ENCODE results near the gene PRDX5. TPM values are rescaled to one million over a fixed set of nuclear protein-coding genes. Genes with fewer than 3 reads are reported as not detected.

PRDX5 gene
- total and polyA plus RNA-seq, 9 of the 15 experiments (the other 6 are each of a cell fraction or from before 2014, with no cell fraction given) = 40.8 to 327 (median 204) TPM

DNA sequence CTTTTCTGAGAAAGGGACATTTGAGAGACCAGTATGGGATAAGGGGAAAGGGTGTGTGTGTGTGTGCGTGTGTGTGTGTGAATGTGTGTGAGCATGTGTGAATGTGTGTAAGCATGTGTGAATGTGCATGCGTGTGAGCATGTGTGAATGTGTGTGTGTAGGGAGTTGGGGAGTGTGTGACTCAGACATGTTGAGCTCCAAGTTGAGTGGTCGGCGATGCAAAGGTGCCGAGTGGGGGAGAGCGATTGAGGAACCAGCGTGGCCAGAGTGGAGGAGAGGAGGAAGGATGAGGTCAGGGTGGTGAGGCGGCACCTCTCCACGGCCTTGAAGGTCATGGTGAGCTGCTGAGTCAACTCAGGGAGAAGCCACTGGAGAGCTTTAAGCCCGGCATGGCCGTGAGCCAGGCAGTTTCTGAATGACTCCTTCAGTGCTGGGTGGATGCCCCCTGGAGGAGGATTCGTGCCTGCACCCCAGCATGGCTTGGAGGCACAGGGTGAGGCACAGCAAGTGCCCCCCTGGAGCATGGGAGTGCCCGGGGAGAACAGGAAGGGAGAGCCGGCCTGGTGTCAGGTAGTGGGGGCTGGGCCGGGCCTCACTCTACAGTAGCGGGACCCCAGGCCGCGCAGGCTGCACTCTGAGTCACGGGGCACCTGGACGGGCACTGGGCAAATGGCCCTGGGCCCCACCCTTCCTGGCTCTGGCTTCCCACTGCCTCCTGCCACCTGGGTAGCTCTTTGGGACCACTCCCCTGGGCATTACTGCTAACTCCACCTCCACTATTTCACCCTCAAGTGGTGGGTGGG lies 13.8 kb downstream of the PRDX5 start (continued):
- peak; percentile 55 for TF ChIP-seq RBFOX2 (IDR thresholded peaks at IDR 0.05; ENCODE audit: low read depth, low read length)
- no peak for TF ChIP-seq ZNF785 (CRISPR knock-in tag; IDR thresholded peaks at IDR 0.05)
- TF ChIP-seq, protein P1, sequence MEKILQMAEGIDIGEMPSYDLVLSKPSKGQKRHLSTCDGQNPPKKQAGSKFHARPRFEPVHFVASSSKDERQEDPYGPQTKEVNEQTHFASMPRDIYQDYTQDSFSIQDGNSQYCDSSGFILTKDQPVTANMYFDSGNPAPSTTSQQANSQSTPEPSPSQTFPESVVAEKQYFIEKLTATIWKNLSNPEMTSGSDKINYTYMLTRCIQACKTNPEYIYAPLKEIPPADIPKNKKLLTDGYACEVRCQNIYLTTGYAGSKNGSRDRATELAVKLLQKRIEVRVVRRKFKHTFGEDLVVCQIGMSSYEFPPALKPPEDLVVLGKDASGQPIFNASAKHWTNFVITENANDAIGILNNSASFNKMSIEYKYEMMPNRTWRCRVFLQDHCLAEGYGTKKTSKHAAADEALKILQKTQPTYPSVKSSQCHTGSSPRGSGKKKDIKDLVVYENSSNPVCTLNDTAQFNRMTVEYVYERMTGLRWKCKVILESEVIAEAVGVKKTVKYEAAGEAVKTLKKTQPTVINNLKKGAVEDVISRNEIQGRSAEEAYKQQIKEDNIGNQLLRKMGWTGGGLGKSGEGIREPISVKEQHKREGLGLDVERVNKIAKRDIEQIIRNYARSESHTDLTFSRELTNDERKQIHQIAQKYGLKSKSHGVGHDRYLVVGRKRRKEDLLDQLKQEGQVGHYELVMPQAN (IDR thresholded peaks at IDR 0.05; ENCODE audit: borderline replicate concordance) = peak; percentile 84; the same call in 1 of the 2 replicates
- no peak for TF ChIP-seq ZNF165 (CRISPR knock-in tag; IDR thresholded peaks at IDR 0.05; ENCODE audit: borderline replicate concordance)
- TF ChIP-seq CREM (IDR thresholded peaks at IDR 0.05; ENCODE audit: low read depth) = peak; percentile 69
- no peak; the same call in 1 of the 2 replicates for TF ChIP-seq TRIM28 (IDR thresholded peaks at IDR 0.05)
- no peak for TF ChIP-seq ZNF384 (IDR thresholded peaks at IDR 0.05; ENCODE audit: low read depth, low read length)
- TF ChIP-seq THRAP3 (IDR thresholded peaks at IDR 0.05; ENCODE audit: borderline replicate concordance) = peak; percentile 90
- TF ChIP-seq, protein P2, sequence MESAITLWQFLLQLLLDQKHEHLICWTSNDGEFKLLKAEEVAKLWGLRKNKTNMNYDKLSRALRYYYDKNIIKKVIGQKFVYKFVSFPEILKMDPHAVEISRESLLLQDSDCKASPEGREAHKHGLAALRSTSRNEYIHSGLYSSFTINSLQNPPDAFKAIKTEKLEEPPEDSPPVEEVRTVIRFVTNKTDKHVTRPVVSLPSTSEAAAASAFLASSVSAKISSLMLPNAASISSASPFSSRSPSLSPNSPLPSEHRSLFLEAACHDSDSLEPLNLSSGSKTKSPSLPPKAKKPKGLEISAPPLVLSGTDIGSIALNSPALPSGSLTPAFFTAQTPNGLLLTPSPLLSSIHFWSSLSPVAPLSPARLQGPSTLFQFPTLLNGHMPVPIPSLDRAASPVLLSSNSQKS (CRISPR knock-in tag; IDR thresholded peaks at IDR 0.05) = no peak
- TF ChIP-seq MEIS2 (IDR thresholded peaks at IDR 0.05; ENCODE audit: partially characterized antibody) = peak; percentile 1
- no peak for TF ChIP-seq TGIF2 (CRISPR knock-in tag; IDR thresholded peaks at IDR 0.05)
- no peak for TF ChIP-seq ZNF436 (CRISPR knock-in tag; IDR thresholded peaks at IDR 0.05)
- TF ChIP-seq HMGN3 (IDR thresholded peaks at IDR 0.05; ENCODE audit: borderline replicate concordance, extremely low read depth, insufficient read length, low read depth, low read length) = peak; percentile 33
- TF ChIP-seq, protein P3, sequence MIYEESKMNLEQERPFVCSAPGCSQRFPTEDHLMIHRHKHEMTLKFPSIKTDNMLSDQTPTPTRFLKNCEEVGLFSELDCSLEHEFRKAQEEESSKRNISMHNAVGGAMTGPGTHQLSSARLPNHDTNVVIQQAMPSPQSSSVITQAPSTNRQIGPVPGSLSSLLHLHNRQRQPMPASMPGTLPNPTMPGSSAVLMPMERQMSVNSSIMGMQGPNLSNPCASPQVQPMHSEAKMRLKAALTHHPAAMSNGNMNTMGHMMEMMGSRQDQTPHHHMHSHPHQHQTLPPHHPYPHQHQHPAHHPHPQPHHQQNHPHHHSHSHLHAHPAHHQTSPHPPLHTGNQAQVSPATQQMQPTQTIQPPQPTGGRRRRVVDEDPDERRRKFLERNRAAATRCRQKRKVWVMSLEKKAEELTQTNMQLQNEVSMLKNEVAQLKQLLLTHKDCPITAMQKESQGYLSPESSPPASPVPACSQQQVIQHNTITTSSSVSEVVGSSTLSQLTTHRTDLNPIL (CRISPR knock-in tag; IDR thresholded peaks at IDR 0.05) = no peak
- no peak for TF ChIP-seq ZNF507 (tag; conservative IDR thresholded peaks at IDR 0.05)
- TF ChIP-seq NR1H2 (CRISPR knock-in tag; IDR thresholded peaks at IDR 0.05) = no peak
- TF ChIP-seq U2AF2 (optimal IDR thresholded peaks at IDR 0.05; ENCODE audit: low read depth, low read length) = no peak
- no peak for TF ChIP-seq SREBF1 (IDR thresholded peaks at IDR 0.05; ENCODE audit: borderline replicate concordance, low read depth, low read length)
- no peak for TF ChIP-seq CBFB (CRISPR knock-in tag; IDR thresholded peaks at IDR 0.05)
- no peak for TF ChIP-seq CCAR2 (IDR thresholded peaks at IDR 0.05; ENCODE audit: low read depth, low read length)
